IMR-90 (cell line): ENCODE results near the gene PGS1. TPM values are rescaled to one million over a fixed set of nuclear protein-coding genes. Genes with fewer than 3 reads are reported as not detected.
A peak's percentile ranks its signal among the peaks of the same experiment; 100 is the strongest.

ENCODE experiments used
- ATAC-seq: fragments of 200-7000 bp; cut with Tn5 transposase; 2 replicates; pipeline ENCODE4 v1.9.1; 2020; ENCODE audit warnings: low read depth, mild to moderate bottlenecking, moderate library complexity
- BruUV-seq: library from RNA; stranded (reverse); fragments of 400-500 nt; replicated peaks from 2 replicates; lab custom pipeline; 2021; lab: Mats Ljungman, UMichigan
- CTCF ChIA-PET: fragments of 300-600 bp; formaldehyde crosslinking; extraction: SDS; loops from one replicate; lab custom pipeline; 2021; ENCODE audit warnings: antibody characterized with exemption; lab: Yijun Ruan, JAX
- POLR2A ChIA-PET: fragments of 300-600 bp; sonication (Branson Sonifier 250); formaldehyde crosslinking; loops from one replicate; lab custom pipeline; 2022; ENCODE audit warnings: antibody characterized with exemption; ENCODE audit not compliant: unreplicated experiment; lab: Charles Lee
- DNase-seq: peaks from one replicate; pipeline ENCODE4 v3.0.0; 2013
- H2AFZ ChIP-seq: replicated peaks from 2 replicates; pipeline ENCODE3; 2013; ENCODE audit warnings: low read length, mild to moderate bottlenecking; ENCODE audit not compliant: poor library complexity
- H2AK5ac ChIP-seq: 2 replicates; pipeline ENCODE4 v1.6.1; 2013; ENCODE audit warnings: low read depth, low read length, inconsistent platforms
- H2AK9ac ChIP-seq: replicated peaks from 2 replicates; pipeline ENCODE3; 2013; ENCODE audit warnings: mild to moderate bottlenecking, low read depth, low read length, moderate library complexity; ENCODE audit not compliant: poor library complexity
- H2BK120ac ChIP-seq: 2 replicates; pipeline ENCODE4 v1.6.1; 2013; ENCODE audit warnings: low read depth, low read length, inconsistent platforms
- H2BK15ac ChIP-seq: 3 replicates; pipeline ENCODE4 v1.6.1; 2013; ENCODE audit warnings: low read depth, low read length, inconsistent platforms
- H2BK20ac ChIP-seq: 2 replicates; pipeline ENCODE4 v1.6.1; 2013; ENCODE audit warnings: low read depth, mild to moderate bottlenecking, inconsistent platforms, low read length, moderate library complexity
- H2BK5ac ChIP-seq: 2 replicates; pipeline ENCODE4 v1.6.1; 2013; ENCODE audit warnings: mild to moderate bottlenecking, low read depth, low read length, inconsistent platforms; ENCODE audit not compliant: poor library complexity, severe bottlenecking
- H3K14ac ChIP-seq: replicated peaks from 2 replicates; pipeline ENCODE4 v1.6.1; 2013; ENCODE audit warnings: low read depth, low read length, inconsistent platforms
- H3K18ac ChIP-seq: 2 replicates; pipeline ENCODE4 v1.6.1; 2013; ENCODE audit warnings: low read depth, low read length, control low read depth
- H3K23ac ChIP-seq: 2 replicates; pipeline ENCODE4 v1.6.1; 2013; ENCODE audit warnings: low read depth, low read length, inconsistent platforms
- H3K27ac ChIP-seq: 2 replicates; pipeline ENCODE4 v1.5.1; 2013; ENCODE audit warnings: mild to moderate bottlenecking, control low read depth, low read length; ENCODE audit not compliant: insufficient read depth
- H3K27me3 ChIP-seq: 2 replicates; pipeline ENCODE4 v1.6.1; 2013; ENCODE audit warnings: low read length; ENCODE audit not compliant: control insufficient read depth, insufficient read depth
- H3K36me3 ChIP-seq: 2 replicates; pipeline ENCODE4 v1.6.1; 2013; ENCODE audit warnings: low read length, mixed read lengths; ENCODE audit not compliant: control insufficient read depth, insufficient read depth
- H3K4ac ChIP-seq: 2 replicates; pipeline ENCODE4 v1.6.1; 2013; ENCODE audit warnings: low read depth, low read length, inconsistent platforms
- H3K4me1 ChIP-seq: 2 replicates; pipeline ENCODE4 v1.6.1; 2013; ENCODE audit warnings: low read length, mixed read lengths; ENCODE audit not compliant: control insufficient read depth, insufficient read depth
- H3K4me2 ChIP-seq: 2 replicates; pipeline ENCODE4 v1.6.1; 2013; ENCODE audit warnings: low read depth, mild to moderate bottlenecking, control low read depth, low read length, moderate library complexity
- H3K4me3 ChIP-seq: 2 replicates; pipeline ENCODE4 v1.5.1; 2013; ENCODE audit warnings: low read depth, mild to moderate bottlenecking, control low read depth, low read length, moderate library complexity; ENCODE audit not compliant: insufficient read depth
- H3K56ac ChIP-seq: 2 replicates; pipeline ENCODE4 v1.6.1; 2013; ENCODE audit warnings: low read length, inconsistent platforms; ENCODE audit not compliant: insufficient read depth; ENCODE audit errors: extremely low read depth
- H3K79me1 ChIP-seq, 2 experiments: 2 replicates each; pipeline ENCODE4 v1.6.1; 2013; ENCODE audit warnings: low read length in 2 of 2, inconsistent platforms in 1 of 2, low read depth in 1 of 2
- H3K9ac ChIP-seq: 2 replicates; pipeline ENCODE4 v1.6.1; 2013; ENCODE audit warnings: low read depth, low read length, control low read depth
- H3K9me1 ChIP-seq: 2 replicates; pipeline ENCODE4 v1.6.1; 2013; ENCODE audit warnings: low read length, inconsistent platforms; ENCODE audit not compliant: insufficient read depth
- H3K9me3 ChIP-seq: 2 replicates; pipeline ENCODE4 v1.6.1; 2013; ENCODE audit warnings: low read length; ENCODE audit not compliant: control insufficient read depth, insufficient read depth
- H4K20me1 ChIP-seq: 2 replicates; pipeline ENCODE4 v1.6.1; 2013; ENCODE audit warnings: low read length, inconsistent platforms; ENCODE audit not compliant: insufficient read depth
- H4K5ac ChIP-seq: 2 replicates; pipeline ENCODE4 v1.6.1; 2013; ENCODE audit warnings: mild to moderate bottlenecking, low read depth, low read length, control low read depth
- H4K8ac ChIP-seq, 2 experiments: 2 replicates each; pipeline ENCODE4 v1.6.1; 2013; ENCODE audit warnings: low read depth in 2 of 2, low read length in 2 of 2, control low read depth in 1 of 2, inconsistent platforms in 1 of 2
- H4K91ac ChIP-seq: 2 replicates; pipeline ENCODE4 v1.6.1; 2013; ENCODE audit warnings: low read depth, low read length, inconsistent platforms; ENCODE audit not compliant: insufficient read depth
- BHLHE40 ChIP-seq: fragments of 150-350 bp; IDR thresholded peaks from 2 replicates; pipeline ENCODE4 v1.6.1; 2016; ENCODE audit warnings: mild to moderate bottlenecking, low read depth, low read length
- CEBPB ChIP-seq: IDR thresholded peaks from 2 replicates; pipeline ENCODE4 v1.6.1; 2012; ENCODE audit warnings: low read depth, low read length, improper control_type of control experiment
- MAFK ChIP-seq: IDR thresholded peaks from 2 replicates; pipeline ENCODE4 v1.6.1; 2012; ENCODE audit warnings: low read depth, low read length, improper control_type of control experiment
- MXI1 ChIP-seq: IDR thresholded peaks from 2 replicates; pipeline ENCODE4 v1.6.1; 2012; ENCODE audit warnings: low read depth, mild to moderate bottlenecking, low read length, moderate library complexity, borderline replicate concordance
- RAD21 ChIP-seq: IDR thresholded peaks from 2 replicates; pipeline ENCODE4 v1.6.1; 2012; ENCODE audit warnings: low read length, improper control_type of control experiment
- RFX5 ChIP-seq: IDR thresholded peaks from 2 replicates; pipeline ENCODE4 v1.8.0; 2012; ENCODE audit warnings: low read depth, mild to moderate bottlenecking, low read length, moderate library complexity
- WGBS, 2 experiments: methylation state at CpG; one replicate each; pipeline versions ENCODE4 v1.1.5 to v1.1.7; 2013; ENCODE audit warnings: missing lambda C conversion rate in 2 of 2; ENCODE audit not compliant: insufficient read length in 1 of 2; ENCODE audit errors: extremely low coverage in 2 of 2; 5-methylcytosine and 5-hydroxymethylcytosine counted together
- dilution Hi-C: fragments of 300-500 bp; cut with HindIII; formaldehyde crosslinking; loops from one replicate; pipeline ENCODE4 v1.14.3; 2018; ENCODE audit warnings: low sequenced_read_pairs; ENCODE audit not compliant: unreplicated experiment
- in situ Hi-C: fragments of 300-500 bp; cut with MboI; formaldehyde crosslinking; loops from 3 replicates; pipeline ENCODE4 v1.14.3; 2019; ENCODE audit warnings: low sequenced_read_pairs, inconsistent platforms, mixed read lengths
- intact Hi-C: fragments of 100-400 bp; cut with micrococcal nuclease; formaldehyde crosslinking; loops from 2 replicates; pipeline ENCODE4 v1.10.0; 2022
- polyA plus RNA-seq, 3 experiments: library from polyadenylated mRNA; depleted of rRNA; stranded (reverse); fragments of >200 nt; gene quantifications; 2 replicates each; pipeline ENCODE4 v1.2.3, GENCODE V29; 2012; ENCODE audit warnings: low replicate concordance in 1 of 3
- total RNA-seq: library from RNA; depleted of rRNA; stranded (reverse); fragments of >200 nt; gene quantifications from 2 replicates; pipeline ENCODE4 v1.2.3, GENCODE V29; 2012

The PGS1 gene
- total and polyA plus RNA-seq, 2 of the 4 experiments (the other 2 are of a cell fraction): 18.5 to 43.2 TPM

GRCh38 chr17:78398390-78398789 lies 19.9 kb downstream of the PGS1 start:
- peaks cover 38% of the 10 kb centered on the region for H3K9me1 ChIP-seq
- ATAC-seq (no peak), DNase-seq (no peak)
- H3K4me2 ChIP-seq: no peak overlapping the region
- peaks cover 12% of the 10 kb centered on the region; the same call in 1 of the 2 replicates for H3K4me1 ChIP-seq
- peaks cover 69% of the 10 kb centered on the region for H3K36me3 ChIP-seq
- no peak overlapping the region for H2BK120ac ChIP-seq
- intact Hi-C loops (no loop called here), in situ Hi-C loops (no loop called here), dilution Hi-C loops (no loop called here)
- POLR2A ChIA-PET: no interaction called here
- 0 out of 2 replicates have a peak overlapping the region, but pooled peaks have one; percentile 4 for H3K23ac ChIP-seq
- H4K8ac ChIP-seq: no peak overlapping the region
- H3K18ac ChIP-seq: no peak overlapping the region
- CTCF ChIA-PET: interaction anchor here (1.4 kb wide), 1 partner anchor 10 kb away, joined by 3 read pairs; no protein-coding TSS in a partner anchor
- no peaks in the 10 kb centered on the region for H3K27me3 ChIP-seq
- no peak overlapping the region for H2AK9ac ChIP-seq
- no peak overlapping the region for H3K4ac ChIP-seq
- H3K9me3 ChIP-seq: no peaks in the 10 kb centered on the region
- TF ChIP-seq RAD21 (no peak), RFX5 (no peak), MAFK (no peak), CEBPB (no peak), MXI1 (no peak), BHLHE40 (no peak)
- H3K14ac ChIP-seq: no peak overlapping the region
- H4K91ac ChIP-seq: no peak overlapping the region
- H2AFZ ChIP-seq: no peak overlapping the region
- H3K56ac ChIP-seq: no peak overlapping the region
- no peak overlapping the region for H2BK15ac ChIP-seq
- WGBS, 2 experiments: 80% methylated on average over 1 of the region's 3 CpGs; no CpG with 5 or more reads in 1 of the 2 experiments
- H4K5ac ChIP-seq: no peak overlapping the region
- H3K4me3 ChIP-seq: no peak overlapping the region
- H2AK5ac ChIP-seq: no peak overlapping the region
- H2BK5ac ChIP-seq: no peak overlapping the region
- H2BK20ac ChIP-seq: no peak overlapping the region
- no TSS peak for BruUV-seq
- no peak overlapping the region for H3K9ac ChIP-seq
- no peak overlapping the region for H3K27ac ChIP-seq
- H3K79me1 ChIP-seq: peaks cover 52 to 90% of the 10 kb centered on the region in 2 experiments
- H4K20me1 ChIP-seq: peaks cover 31% of the 10 kb centered on the region
